Astrocyte of the cerebellum (primary cell): ENCODE results near the gene KRT35.

Source experiments
- DNase-seq: peaks from one replicate; pipeline ENCODE4 v3.0.0-alpha.2; 2011; ENCODE audit warnings: low read depth
- H3K4me3 ChIP-seq: 2 replicates; pipeline ENCODE4 v1.5.1; 2011; ENCODE audit warnings: mild to moderate bottlenecking, low read depth, low read length, moderate library complexity
- CTCF ChIP-seq: IDR thresholded peaks from 2 replicates; pipeline ENCODE4 v1.5.1; 2012; ENCODE audit warnings: low read length, low read depth, moderate library complexity, mild to moderate bottlenecking; ENCODE audit errors: missing control alignments
- in situ Hi-C: cut with HindIII; loops from 2 replicates; pipeline ENCODE4 v1.10.0; 2017; ENCODE audit warnings: low sequenced_read_pairs

KRT35 gene

DNA sequence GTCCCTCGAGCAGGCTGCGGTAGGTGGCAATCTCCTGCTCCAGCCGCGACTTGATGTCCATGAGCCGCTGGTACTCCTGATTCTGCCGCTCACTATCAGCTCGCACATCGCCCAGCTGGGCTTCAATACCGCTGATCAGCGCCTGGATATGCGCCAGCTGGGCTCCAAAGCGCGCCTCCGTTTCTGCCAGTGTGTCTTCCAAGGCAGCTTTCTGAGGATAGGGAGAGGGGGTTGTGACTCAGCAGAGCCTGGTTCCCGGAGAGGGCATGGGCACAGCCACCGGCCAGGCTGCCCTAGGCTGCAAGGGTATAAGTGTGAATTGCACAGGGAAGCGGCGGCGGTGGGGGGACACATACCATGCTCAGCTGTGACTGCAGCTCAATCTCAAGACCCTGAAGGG is 42.8 kb upstream of the KRT35 start:
- in situ Hi-C loops = no loop called here
- no peak for DNase-seq
- no peak overlapping the region for H3K4me3 ChIP-seq

DNA sequence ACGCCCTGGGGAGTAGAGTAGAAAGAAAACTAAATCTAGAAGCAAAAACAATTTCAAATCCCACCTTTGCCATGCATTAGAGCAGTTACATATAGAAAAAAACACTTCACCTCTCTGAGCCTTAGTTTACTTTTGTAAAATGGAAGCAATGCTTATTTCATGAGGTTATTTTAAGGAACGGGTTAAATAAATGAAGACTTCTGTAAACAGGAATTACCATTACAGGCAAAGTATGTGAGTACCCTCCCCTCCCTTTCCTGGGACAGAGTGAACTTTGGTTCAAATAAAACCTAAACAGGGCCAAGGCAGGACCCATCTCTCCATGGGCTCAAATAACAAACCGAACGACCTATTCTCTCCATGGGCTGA is 42.3 kb upstream of the KRT35 start:
- no peak overlapping the region for H3K4me3 ChIP-seq
- in situ Hi-C loops = no loop called here
- no peak for TF ChIP-seq CTCF
- no peak for DNase-seq

More for the DNA sequence above, 42.8 kb upstream of the KRT35 start:
- no peak for TF ChIP-seq CTCF

DNA sequence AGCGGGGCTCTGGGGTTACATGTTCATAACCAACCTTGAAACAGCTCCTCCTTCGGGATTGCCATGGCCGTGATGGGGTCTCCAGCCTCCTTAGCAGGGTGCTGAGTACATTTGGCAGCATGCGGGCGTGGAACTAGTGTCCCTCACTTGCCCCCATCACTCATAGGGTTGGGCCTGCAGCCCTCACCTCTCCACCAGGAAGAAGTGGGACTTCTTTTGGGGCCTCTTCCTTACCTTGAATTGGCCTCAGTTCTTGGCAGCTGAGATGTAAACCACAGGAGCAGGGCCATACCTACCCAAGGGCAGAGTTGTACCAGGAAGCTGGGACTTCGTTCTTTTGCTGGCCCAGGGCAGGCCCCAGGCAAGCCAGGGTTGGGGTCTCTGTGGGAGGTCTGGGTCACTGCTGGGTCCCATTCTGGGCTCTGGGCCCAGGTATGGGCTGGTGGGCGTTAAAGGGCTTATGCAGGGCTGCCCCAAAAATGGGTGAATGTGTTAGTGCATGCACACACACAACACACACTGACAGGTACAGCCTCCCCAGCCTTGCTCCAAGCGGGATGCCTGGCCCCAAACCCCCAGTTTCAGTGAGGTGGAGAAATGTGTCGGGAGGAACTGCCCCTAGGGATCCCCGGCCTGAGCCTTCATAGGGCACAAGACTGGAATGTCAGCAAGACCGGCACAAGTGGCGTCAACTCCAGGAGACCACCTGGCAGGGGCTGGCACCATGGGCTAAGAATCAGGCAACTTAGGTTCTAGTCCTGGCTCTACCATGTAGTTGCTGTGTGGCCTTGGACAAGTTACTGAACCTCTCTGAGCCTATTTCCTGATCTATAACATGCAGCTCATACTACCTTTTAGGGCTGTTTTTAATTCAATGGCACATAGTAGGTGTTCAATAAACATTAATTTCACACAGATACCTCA is 41.6 kb upstream of the KRT35 start:
- no peak overlapping the region for H3K4me3 ChIP-seq
- DNase-seq = no peak
- no peak for TF ChIP-seq CTCF
- in situ Hi-C loops = no loop called here

- no peak for TF ChIP-seq CTCF
- DNase-seq = peak; percentile 27
- no peak overlapping the region for H3K4me3 ChIP-seq
- in situ Hi-C loops = no loop called here
These were observed 40.8 kb upstream of the KRT35 start for GRCh38 chr17:41521574-41522261.

DNA sequence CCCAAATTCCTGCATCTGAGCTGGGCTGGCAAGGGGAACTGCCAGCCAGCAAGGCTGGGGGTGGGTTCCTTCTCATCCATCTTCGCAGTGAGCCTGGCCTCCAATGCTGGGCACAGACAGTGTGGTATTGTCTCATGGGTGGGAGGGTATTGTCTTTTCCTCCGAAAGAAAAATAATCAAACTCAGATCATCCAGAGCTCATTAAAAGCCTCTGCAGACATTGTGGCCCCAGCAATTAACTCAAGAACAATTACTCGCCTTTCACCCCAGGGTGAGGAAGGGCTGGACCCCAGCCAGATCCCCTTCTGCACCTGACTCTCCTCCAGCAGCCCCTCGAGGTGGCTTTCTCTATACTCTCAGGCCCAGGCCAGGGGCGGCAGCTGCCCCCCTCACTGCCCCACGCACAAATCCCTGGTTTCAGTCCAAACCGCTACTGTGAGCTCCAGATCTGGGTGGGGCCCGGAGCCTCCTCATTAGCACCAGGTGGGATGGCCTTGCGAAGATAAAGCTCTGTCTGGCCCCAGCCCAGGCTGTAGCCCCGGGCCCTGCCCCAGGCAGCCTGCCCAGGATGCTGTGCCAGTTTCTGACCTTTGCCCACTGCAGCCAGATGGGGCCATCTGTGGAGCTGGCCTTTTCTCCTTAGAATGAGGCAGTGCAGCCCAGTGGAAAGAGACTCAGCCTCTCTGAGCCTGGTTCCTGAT is 40.0 kb upstream of the KRT35 start:
- in situ Hi-C loops = no loop called here

More for the DNA sequence above, 40.0 kb upstream of the KRT35 start:
- TF ChIP-seq CTCF = no peak
- no peak overlapping the region for H3K4me3 ChIP-seq
- DNase-seq = no peak
